HG02759 (cell line): Measurements from ENCODE around the gene PCA3.
"Not testable (repeated sequence)": the region's sequence is repeated elsewhere in the genome, so short reads cannot be mapped to it uniquely, and the experiment has no call there.

Source experiments
- ATAC-seq: cut with Tn5 transposase; IDR thresholded peaks from one replicate; pipeline ENCODE4 v1.9.1; 2021; ENCODE audit warnings: mild to moderate bottlenecking, moderate library complexity; ENCODE audit not compliant: unreplicated experiment

PCA3 gene

DNA sequence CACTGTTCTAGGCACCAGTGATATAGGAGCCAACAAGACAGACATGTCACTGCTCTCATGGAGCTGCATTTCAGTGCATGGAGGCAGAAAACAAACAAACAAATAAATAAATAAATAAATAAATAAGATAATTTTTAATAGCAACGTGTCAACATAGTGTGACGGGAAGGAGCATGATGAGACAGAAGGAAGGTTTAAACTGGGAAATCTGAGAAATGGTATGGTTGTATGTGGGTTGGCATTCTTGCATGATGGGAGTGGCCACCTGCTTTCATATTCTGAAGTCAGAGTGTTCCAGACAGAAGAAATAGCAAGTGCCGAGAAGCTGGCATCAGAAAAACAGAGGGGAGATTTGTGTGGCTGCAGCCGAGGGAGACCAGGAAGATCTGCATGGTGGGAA, at the start of gene PCA3:
Gene PCA3, plus strand, starts transcription at position 301 of the 400 bp plus-strand sequence.
- no peak for ATAC-seq

DNA sequence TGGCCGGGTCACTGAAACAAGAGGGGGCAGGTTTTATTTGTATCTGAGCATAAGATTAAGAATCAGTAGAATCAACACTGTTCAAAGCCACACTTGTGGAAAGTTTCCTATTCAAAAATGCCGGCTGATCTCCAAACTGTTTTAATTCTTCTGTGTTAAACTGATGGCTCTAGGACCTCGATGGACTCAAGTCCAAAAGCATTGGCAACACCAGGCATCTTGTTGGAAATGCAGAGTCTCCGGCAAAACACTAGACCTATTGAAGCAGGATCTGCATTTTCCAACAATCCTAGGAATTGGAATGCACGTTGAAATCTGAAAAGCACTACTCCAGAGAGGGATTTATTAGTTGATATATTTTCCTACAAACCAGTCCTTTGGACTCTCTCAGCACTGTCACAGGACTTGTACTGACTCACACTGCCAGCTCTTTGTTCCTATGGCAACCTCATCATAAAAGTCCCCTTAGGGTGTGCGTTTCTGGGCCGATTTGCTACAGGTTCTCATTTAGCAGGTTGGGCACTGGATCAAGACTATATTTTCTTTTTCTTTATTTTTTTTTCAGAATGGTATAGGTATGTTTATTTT, 48.1 kb upstream of the PCA3 start:
- ATAC-seq, result no peak

DNA sequence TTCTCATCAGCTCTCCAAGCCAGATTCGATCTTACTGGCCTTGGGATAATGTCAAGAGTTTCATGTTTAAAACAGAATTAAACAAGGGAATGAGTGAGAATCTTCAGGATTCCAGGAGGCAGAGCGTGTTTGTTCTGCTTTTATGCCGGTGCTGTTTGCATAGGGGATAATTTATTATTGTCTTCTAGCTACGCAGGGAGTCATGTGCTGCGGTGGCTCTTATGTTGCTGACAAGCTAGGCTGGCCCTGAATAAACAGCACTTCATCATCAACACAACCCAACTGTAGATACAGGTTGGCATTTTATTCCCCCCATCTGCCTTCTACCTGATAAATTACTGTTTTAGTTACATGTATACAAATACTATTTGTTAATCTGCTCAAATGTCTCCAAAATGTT, 47.1 kb upstream of the PCA3 start:
- no peak for ATAC-seq

DNA sequence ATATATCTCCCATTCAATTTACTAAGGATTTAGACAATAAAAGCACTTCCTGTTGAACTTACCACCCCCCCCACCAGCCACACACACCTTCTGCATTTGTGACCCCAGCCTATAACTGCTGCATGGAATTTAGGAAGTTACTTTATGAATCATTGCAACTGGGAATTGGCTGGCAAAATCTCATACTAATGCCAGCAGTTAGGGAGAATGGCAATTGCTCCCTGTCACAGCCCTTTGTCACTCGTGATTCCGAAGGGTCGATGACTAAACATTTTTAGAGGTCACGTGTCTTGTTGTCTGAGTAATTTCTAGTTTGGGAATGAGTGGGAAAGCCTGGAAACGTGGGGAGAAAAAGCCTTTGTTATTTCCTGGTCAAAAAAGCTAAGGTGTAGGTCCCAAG, 46.6 kb upstream of the PCA3 start:
- no peak for ATAC-seq

DNA sequence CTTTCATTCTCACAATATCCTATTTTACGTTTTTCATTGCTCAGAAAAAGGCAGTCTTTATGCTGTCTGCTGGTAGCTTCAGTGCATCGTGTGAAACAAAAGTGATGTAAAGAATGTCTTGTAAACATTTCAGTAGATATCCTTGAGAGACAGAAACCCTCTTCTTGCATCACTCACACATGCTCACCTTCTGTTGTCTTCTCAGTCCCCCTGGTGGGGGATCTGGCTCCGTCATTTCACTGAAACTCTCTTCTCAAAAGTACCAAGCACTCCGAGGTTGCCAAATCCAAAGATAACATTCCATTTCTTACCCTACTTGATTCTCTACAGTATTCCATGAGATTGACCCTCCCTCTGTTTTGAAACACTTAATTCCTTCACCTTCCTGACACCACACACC, 46.1 kb upstream of the PCA3 start:
- no peak for ATAC-seq

DNA sequence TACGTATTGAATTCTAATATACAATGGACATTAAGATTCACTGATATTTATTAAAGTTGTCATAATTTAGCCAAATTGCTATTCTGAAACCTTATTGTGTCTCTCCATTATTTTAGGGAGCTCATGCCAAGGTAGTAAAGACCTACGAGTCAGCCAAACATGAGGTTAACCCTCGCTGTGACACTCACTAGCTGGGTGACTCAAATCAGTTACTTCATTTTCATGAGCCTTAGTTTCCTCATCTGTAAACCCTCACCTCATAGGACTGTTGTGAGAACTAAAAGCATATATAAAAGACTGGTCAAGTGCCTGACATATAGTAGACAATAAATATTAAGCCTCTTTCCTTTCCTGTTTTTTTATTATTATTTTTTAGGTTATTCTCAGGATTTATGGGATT, 44.0 kb upstream of the PCA3 start:
- no peak for ATAC-seq

DNA sequence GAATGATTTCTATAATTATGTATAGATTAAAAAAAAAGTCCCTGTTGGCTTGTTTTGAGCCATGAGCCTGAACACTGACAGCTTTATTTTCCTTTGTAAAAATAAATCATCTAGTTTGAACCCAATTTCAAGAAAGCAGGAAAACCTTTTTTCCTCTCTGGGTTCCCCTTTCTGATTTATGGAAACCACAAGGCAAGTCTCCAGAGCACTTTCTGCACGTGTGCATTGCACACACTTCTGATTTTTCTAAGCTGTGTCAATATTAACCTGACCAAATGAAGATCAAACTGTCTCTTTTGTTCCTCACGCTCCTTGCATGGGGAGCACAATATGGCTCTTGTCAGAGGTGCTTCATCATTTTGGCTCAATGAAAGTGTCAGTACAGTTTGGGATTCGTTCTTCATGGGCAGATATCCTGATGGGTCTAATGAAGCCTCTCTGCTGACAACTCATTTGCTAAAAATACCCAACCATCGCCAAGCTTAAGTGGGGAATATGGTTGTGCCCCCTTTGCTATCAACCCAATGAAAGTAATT, 39.2 kb upstream of the PCA3 start:
- no peak for ATAC-seq

DNA sequence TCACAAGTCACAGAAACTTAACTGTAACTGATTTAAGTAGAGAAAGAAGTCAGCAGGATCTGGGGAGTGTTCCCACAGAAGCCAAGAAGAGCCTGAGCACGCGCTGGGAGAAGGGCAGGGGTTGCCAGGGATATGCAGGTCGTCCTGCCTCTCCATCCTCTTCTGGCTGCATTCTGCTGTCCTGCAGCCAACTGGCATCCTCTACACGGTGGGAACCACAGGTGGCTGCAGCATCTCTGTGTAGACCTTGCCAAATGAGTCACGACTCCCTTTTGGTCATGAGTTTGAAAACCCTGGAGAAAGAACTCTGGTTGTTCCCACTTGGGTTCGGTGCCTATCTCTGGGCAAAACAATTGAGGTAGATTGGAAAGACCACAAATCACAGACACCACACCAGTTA, 38.4 kb upstream of the PCA3 start:
- no peak for ATAC-seq

DNA sequence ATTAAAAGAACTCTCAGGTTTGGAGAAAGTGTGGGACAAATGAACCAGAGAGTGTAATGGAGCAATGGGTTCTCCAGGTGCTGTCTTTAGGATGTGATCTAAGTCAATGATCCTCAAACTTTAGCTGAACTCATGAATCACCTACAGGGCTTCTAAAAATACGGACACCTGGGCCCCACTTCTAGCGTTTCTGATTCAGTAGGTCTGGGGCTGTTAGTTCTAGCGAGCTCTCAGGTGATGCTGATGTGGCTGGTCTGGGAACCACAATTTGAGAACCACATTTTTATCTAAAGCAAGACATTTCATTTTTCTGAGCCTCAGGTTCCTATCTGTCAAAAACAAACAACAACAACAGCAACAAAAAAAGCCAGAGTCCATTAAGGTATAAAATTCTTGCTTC, 35.1 kb upstream of the PCA3 start:
- no peak for ATAC-seq

DNA sequence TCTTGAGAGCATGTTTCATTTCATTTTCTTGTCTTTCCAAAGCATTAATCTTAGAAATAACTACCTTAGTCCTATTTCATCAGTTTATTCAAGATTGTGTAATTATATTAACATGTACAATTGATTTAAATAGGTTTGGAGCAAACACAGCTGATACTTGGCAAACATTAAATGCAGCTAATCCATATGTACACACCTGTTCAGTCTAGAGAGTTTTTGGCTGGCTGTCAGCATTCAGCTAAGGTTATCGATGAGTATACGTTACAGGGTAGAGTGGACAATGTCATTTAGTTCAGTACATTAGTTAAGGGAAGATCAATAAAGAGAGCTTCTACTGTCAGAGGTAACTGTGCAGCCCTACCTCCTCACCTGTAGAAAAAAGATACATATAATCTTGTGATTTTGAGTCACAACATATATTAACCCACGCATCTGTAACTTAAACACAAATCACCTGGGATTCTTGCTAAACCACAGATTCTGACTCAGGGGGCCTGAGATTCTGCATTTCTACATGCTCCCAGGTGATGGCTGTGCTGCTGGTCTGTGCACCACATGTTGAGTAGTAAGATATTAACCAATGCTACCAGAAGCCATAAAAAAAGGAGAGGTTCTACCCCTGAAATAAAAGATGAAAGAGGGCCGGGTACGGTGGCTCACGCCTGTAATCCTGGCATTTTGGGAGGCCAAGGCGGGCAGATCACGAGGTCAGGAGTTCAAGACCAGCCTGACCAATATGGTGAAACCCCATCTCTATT, 34.1 kb upstream of the PCA3 start:
- no peak for ATAC-seq

DNA sequence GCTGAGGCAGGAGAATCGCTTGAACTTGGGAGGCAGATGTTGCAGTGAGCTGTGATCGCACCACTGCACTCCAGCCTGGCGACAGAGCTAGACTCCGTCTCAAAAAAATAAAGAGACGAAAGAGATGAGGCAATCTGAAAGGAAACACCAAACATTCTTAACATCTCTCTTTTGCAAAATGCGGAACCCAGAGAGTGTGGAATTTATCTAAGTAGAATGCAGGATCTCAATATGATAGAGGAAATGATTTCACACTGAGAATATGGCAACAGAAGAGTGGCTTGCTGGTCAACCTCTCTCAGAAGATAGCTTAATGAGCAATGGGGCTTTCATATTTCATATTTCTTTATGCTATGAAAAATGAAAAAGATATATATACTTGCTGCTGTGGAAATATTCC, 33.4 kb upstream of the PCA3 start:
- ATAC-seq, result no peak

DNA sequence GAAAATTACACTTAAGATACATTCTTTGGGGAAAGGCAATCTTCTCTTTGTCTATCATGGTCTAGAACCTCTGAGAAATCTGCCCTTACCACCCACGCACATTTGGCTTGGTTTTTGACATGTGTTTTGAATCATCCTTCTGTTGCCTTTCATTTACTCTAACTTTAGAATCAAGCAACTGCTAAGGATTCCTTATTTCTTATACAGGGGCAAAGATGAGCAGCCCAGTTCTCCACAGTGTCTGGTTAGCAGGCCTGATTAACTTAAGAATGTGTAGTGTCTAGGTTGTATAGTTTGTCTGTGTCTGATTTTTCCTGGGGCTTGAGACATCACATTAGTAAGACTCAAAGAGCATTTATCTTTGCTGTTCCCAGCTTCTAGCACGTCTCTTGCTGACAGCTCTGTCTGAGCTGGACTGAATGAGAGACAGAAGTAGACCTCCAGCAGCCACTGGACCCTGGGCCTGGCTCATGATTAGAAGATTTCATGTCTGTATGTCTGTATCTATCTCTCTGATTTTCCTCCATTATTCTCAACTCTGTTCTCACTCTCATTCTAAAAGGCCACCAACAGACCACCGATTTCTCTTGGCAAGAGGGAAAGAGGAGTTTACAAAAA, 31.8 kb upstream of the PCA3 start:
- no peak for ATAC-seq

DNA sequence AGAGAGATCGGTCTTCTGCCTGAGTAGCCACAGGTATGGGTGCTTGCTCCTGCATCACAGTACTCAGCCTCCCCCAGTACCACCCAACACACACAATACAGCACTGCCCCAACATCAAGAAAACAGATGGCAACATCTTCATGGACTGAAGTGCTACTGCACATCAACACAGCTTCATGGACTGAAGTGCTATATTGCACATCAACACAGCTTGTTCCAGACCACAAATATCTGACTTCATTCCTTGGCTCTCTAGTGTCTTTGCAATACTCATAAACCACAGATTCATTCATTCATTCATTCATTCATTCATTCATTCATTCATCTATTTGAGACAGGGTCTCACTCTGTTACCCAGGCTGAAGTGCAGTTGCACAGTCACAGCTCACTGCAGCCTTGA, 31.1 kb upstream of the PCA3 start:
- no peak for ATAC-seq

DNA sequence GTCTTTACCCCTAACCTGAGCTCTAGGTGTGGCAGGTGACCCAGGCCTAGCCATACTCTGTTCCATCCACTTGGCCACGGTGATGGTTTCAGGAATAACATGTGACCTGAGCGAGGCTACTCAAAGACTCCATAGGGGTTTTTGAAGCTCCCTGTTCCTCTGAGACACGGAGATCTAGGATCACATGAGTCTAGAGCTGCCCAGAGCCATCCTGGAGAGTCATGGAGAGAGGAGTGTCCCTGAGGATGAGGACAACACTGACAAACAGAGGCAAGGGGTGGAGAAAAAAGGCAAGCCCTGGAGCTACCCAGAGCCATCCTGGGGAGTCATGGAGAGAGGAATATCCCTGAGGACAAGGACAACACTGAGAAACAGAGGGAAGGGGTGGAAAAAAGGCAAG, 29.5 kb upstream of the PCA3 start:
- no peak for ATAC-seq

DNA sequence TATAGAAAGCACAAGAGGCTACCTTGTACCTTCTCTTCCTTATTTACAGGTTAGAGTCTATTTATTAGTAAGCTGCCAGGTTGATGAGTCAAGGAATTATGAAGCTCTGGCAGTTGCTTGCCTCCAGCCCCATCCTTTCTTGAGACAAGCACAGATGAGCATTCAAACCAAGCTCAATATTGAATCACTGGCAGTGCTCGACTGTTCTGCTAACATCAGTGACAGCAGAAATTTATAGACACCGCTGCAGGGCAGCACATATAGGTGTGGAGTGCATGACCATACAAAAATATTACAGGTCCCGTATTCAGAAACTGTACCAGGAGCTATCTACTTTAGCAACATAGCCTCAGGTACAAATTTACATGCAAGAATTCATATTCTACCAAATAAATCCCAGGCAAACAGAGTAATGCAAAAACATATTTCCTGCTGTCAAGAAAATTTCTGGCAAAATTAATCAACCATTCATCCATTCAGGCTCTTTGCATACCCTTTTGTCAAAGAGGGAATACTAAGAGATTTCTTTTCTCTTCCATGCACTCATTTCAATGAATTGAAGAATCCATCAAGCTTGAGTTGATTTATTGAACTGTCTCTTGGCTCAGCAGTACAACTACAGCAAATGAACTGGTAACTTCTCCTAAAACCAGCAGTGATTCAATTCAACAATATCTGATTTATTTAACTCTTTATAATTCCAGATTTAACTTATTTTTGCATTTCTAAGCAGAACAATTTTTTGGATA, 26.9 kb upstream of the PCA3 start:
- no peak for ATAC-seq

DNA sequence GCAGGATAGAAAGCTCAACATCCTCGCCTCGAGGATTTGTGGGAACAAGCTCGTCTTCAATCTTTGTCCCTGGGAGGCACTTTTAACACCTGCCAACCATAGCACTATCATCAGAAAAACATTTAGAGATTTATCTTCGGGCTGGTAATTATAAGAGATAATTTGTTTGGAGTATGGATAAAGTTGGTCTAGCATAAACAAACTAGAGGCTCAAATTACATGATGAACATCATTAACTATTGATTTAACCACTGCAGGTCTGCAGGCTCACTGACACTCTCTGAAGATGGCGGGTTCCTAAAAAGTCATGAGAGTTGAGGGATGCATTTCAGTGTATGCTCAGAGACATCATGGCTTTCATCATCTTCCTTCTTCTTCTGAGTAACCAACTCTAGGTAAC, 25.8 kb upstream of the PCA3 start:
- no peak for ATAC-seq

DNA sequence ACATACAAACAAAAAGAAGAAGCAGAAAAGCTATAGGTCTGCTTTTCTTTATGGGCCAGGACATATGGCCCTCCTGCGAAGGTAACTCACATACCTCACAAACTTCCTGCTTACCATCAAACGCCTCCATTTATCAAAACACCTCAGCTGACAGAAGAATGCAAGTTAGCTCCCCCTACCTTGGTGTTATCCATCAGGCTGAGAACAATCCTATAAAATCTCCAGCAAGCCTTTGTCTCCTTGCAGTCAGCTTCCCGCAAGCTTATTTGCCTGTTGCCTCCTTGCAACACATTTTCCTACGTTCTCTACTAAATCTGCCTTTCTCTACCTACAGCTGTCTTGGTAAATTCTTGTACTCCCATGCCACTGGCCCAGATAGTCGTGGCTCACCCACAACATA, 22.7 kb upstream of the PCA3 start:
- ATAC-seq, result no peak

DNA sequence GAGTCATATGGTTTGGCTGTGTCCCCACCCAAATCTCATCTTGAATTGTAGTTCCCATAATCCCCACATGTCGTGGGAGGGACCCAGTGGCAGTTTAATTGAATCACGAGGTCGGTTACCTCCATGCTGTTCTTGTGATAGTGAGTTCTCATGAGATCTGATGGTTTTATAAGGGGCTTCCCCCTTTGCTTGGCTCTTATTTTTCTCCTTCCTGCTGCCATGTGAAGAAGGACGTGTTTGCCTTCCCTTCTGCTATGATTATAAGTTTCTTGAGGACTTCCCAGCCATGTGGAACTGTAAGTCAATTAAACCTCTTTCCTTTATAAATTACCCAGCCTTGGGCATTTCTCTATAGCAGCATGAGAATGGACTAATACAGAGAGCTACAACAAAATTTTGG, 21.3 kb upstream of the PCA3 start:
- not testable (repeated sequence) for ATAC-seq

DNA sequence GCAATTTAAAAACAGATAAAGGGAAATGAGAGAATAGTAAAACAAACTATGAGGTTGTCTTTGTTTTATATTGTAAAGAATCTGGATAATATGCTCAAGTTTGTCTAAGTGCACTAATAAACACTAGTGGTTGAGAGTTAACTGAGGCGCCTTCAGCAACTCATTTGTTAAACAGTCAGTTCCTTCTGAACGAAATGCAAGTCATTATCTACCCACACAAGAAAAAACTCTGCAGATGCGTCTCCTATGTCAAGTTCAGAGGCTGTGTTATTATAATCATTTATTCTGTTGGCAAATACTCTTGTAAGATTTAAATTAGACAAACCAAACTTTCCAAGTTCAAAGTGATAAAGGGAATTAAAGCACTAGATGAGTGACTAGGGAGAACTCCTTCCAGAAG, 20.3 kb upstream of the PCA3 start:
- no peak for ATAC-seq

DNA sequence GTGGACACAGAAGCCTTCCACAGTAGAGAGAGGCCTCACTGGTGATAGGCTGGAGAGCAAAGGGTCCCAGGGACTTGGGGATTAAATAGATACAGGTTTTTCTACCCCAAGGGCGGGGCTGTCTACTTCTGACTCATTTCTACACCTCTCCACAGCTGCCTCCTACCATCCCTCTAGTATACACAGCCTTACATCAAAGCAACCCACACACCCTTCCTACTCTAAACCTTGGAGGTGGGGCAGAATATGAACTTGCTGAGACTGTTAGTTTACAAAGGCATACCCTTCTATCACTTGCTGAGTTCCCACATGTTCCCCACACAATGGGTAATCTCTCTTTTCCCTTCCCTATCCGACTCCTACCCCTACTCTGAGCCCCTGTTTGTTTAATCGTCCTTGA, 19.9 kb upstream of the PCA3 start:
- ATAC-seq, result no peak

DNA sequence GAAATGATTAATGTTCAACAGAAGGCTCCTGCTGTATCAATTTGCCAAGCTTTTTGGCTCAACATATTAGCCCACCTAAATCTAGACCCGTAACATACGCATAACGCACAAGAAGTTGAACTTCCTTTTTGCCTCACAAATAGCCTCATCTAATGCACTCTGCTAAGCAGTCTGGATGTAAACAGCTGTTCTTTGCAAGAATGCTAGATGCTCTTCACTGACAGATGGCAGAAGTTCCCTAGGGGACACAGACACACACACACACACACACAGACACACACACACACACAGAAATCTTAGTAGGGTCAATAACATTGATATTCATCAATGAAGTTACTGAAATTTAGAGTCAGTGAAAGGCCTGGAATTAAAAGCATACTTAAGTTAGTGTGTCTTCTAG, 13.2 kb upstream of the PCA3 start:
- ATAC-seq, result no peak

DNA sequence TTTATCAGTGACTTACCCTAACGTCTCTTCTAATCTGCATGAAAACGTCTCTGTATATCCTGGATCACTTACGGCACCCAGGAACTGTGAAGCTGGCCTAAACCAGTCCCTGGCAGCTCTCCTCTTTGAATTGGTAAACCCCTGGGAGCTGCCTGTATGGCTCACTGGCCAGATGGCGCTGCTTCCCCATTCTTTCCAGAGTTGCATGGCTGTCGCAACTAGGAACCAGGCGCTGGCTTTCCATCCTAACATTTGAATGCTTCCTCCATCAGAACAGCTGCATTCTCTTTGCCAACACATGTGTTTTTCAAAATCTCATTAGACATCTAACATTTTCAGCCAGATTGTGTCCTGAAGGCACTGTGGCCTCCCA, 8.0 kb upstream of the PCA3 start:
- ATAC-seq, result no peak
